OCI-LY3 (cell line): Measurements from ENCODE around the gene CXCL6.

ENCODE experiments used
- H2AFZ ChIP-seq: fragments of 200-600, 300-600 bp; shearing (Covaris generic); 2 replicates; pipeline ENCODE4 v1.6.0; 2014; ENCODE audit warnings: antibody characterized with exemption, low read depth, low read length
- H3K27ac ChIP-seq: fragments of 200-600, 300-600 bp; sonication (generic); 2 replicates; pipeline ENCODE4 v1.5.1; 2014; ENCODE audit warnings: mild to moderate bottlenecking, low read length, moderate library complexity, mixed read lengths
- H3K27me3 ChIP-seq: fragments of 200-600, 300-600 bp; sonication (generic); 2 replicates; pipeline ENCODE4 v1.6.1; 2014; ENCODE audit warnings: low read depth, low read length, mixed read lengths
- H3K36me3 ChIP-seq: fragments of 200-600, 300-600 bp; sonication (generic); replicated peaks from 2 replicates; pipeline ENCODE3; 2014; ENCODE audit warnings: low read depth, low read length, mixed read lengths
- H3K4me1 ChIP-seq: fragments of 300-600, 200-600 bp; sonication (generic); 2 replicates; pipeline ENCODE4 v1.6.1; 2014; ENCODE audit warnings: low read length, mixed read lengths
- H3K4me2 ChIP-seq: fragments of 200-600, 300-600 bp; sonication (generic); 2 replicates; pipeline ENCODE4 v1.6.1; 2014; ENCODE audit warnings: low read length, mixed read lengths
- H3K4me3 ChIP-seq: fragments of 300-600, 200-600 bp; sonication (generic); 2 replicates; pipeline ENCODE4 v1.5.1; 2014; ENCODE audit warnings: antibody characterized with exemption, mild to moderate bottlenecking, low read length, moderate library complexity
- H3K79me2 ChIP-seq: fragments of 300-600, 200-600 bp; shearing (Covaris generic); 2 replicates; pipeline ENCODE4 v1.6.1; 2014; ENCODE audit warnings: mild to moderate bottlenecking, low read length, mixed read lengths
- H3K9ac ChIP-seq: fragments of 300-600, 200-600 bp; shearing (Covaris generic); 2 replicates; pipeline ENCODE4 v1.6.0; 2014; ENCODE audit warnings: mild to moderate bottlenecking, low read length, moderate library complexity
- H3K9me3 ChIP-seq: fragments of 200-600, 300-600 bp; shearing (Covaris generic); 2 replicates; pipeline ENCODE4 v1.6.1; 2014; ENCODE audit warnings: low read length, mixed read lengths; ENCODE audit not compliant: insufficient read depth
- H4K20me1 ChIP-seq: fragments of 200-600, 300-600 bp; sonication (generic); 2 replicates; pipeline ENCODE4 v1.6.1; 2016; ENCODE audit warnings: low read length, mixed read lengths; ENCODE audit not compliant: insufficient read depth
- EZH2phosphoT487 ChIP-seq: fragments of 200-600 bp; shearing (Covaris generic); IDR thresholded peaks from 2 replicates; pipeline ENCODE4 v1.6.1; 2018; ENCODE audit warnings: antibody characterized with exemption, mixed run types, low read depth
- TF ChIP-seq, protein P1 (sequence below): fragments of 200-600, 300-600 bp; sonication (generic); IDR thresholded peaks from 2 replicates; pipeline ENCODE4 v1.5.1; 2014; ENCODE audit warnings: antibody characterized with exemption, low read length, low read depth

CXCL6 gene

DNA sequence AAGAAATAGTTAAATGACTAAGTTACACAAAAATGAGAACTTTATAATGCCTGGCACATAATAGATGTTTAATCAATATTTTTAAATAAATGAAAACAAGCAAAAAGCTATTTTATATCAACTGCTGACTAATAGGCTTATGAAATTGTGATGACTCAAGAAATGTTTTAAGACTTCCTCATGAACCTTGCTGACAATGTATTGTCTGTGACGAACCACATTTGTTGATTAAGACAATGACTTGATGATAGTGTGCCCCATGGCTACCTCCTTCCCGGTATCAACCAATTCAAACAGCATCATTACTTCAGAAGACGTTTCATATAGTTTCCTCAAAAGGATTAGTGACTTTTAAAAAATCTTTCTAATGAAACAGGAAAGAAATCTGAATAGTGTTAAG lies 7.9 kb downstream of the CXCL6 start:
- H3K27me3 ChIP-seq: no peaks in the 10 kb centered on the region
- no peaks in the 10 kb centered on the region for H3K4me1 ChIP-seq
- no peak overlapping the region for H3K4me3 ChIP-seq
- H2AFZ ChIP-seq: no peak overlapping the region
- no peaks in the 10 kb centered on the region for H3K79me2 ChIP-seq
- no peak overlapping the region for H3K27ac ChIP-seq
- TF ChIP-seq, protein P1, sequence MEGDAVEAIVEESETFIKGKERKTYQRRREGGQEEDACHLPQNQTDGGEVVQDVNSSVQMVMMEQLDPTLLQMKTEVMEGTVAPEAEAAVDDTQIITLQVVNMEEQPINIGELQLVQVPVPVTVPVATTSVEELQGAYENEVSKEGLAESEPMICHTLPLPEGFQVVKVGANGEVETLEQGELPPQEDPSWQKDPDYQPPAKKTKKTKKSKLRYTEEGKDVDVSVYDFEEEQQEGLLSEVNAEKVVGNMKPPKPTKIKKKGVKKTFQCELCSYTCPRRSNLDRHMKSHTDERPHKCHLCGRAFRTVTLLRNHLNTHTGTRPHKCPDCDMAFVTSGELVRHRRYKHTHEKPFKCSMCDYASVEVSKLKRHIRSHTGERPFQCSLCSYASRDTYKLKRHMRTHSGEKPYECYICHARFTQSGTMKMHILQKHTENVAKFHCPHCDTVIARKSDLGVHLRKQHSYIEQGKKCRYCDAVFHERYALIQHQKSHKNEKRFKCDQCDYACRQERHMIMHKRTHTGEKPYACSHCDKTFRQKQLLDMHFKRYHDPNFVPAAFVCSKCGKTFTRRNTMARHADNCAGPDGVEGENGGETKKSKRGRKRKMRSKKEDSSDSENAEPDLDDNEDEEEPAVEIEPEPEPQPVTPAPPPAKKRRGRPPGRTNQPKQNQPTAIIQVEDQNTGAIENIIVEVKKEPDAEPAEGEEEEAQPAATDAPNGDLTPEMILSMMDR: no peak
- TF ChIP-seq EZH2phosphoT487: no peak
- H4K20me1 ChIP-seq: no peaks in the 10 kb centered on the region
- H3K4me2 ChIP-seq: no peak overlapping the region
- H3K9me3 ChIP-seq: no peaks in the 10 kb centered on the region
- no peak overlapping the region for H3K9ac ChIP-seq
- no peaks in the 10 kb centered on the region for H3K36me3 ChIP-seq

DNA sequence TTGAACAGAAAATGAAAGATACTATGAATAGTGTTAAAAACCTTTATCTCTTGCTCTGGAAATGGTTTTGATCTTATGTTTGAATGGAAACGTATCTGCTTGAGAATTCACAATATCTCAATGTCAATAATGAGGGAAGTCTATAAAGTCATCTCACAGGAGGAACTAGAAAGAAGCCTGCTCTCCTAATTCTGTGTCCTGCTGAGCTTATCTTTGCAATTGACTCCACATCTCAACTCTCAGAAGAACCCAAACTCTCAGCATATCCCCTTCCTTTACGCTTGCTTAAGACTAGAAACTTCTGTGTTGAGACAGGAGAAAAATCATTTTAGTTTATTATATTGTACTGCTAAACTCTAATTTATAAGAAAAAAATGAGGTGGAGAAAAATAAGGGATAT lies 8.3 kb downstream of the CXCL6 start:
- Histone ChIP-seq H3K27me3 (no peaks in the 10 kb centered on the region), H3K36me3 (no peaks in the 10 kb centered on the region), H3K4me2 (no peak overlapping the region)

DNA sequence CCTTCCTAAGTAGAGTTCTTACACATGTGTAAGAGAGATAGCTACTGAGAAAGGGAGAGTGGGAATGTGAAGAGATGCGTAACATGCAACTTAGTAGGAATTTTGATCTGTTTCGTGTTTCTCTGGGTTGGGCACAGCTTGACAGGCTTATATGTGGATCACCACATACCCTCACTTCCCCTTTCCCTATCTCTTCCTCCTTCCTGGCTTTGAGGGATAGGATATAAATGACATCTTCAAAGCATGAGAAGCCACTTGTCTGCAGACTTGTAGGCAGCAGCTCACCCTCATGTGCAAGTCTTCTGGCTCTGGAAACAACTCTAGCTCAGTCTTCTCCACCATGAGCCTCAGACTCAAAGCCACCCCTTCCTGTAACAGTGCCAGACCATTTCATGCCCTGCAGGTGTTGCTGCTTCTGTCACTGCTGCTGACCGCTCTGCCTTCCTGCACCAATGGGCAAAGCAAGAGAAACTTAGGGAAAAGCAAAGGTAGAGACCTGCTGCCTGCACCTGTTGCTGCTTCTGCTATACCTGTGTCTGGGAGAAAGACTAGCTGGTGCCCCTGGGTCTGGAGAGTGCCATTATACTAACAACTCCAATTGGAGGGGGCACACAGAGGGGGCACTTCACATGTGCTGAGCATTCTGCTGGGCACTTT lies 11.2 kb downstream of the CXCL6 start:
- Histone ChIP-seq H3K79me2 (no peaks in the 10 kb centered on the region), H3K36me3 (no peaks in the 10 kb centered on the region), H3K9ac (no peak overlapping the region), H3K4me3 (no peak overlapping the region), H3K4me1 (no peaks in the 10 kb centered on the region), H3K27ac (no peak overlapping the region), H3K4me2 (no peak overlapping the region), H2AFZ (no peak overlapping the region), H4K20me1 (no peaks in the 10 kb centered on the region), H3K27me3 (no peaks in the 10 kb centered on the region), H3K9me3 (no peaks in the 10 kb centered on the region)
- TF ChIP-seq, protein P1: no peak
- TF ChIP-seq EZH2phosphoT487: no peak

More for the DNA sequence above, 8.3 kb downstream of the CXCL6 start:
- no peak for TF ChIP-seq EZH2phosphoT487
- TF ChIP-seq, protein P1: no peak
- H3K79me2 ChIP-seq: no peaks in the 10 kb centered on the region
- no peaks in the 10 kb centered on the region for H4K20me1 ChIP-seq
- H3K27ac ChIP-seq: no peak overlapping the region
- H3K4me1 ChIP-seq: no peaks in the 10 kb centered on the region
- no peak overlapping the region for H3K4me3 ChIP-seq
- no peak overlapping the region for H2AFZ ChIP-seq
- H3K9ac ChIP-seq: no peak overlapping the region
- no peaks in the 10 kb centered on the region for H3K9me3 ChIP-seq

DNA sequence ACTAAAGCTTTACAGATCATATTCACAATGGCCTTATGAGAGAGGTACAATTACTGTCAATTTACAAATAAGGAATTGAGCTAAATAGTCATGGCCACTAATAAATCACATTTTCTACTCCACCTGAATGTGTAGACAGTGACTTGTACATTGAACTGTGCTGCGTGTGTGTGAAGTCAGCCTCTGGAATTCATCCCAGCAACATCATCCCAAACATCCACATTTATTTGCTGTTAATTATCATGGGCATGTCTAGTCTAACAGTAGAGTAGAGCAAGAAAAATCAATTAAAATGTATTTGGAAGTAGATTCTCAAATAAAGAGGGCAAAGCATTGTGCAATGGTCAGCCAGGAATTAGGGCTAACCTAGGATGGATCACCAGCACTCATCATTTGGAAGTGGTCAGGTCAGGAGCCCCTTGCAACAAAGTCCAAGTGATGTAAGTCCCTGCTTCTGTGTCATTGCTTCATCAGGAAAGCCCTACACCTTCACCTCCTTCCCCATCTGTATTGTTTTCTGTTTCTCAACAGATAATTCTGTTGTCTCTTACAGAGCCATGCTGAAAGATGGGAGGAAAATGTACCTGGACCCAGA lies 11.8 kb downstream of the CXCL6 start:
- no peak overlapping the region for H3K9ac ChIP-seq

More for the DNA sequence above, 11.8 kb downstream of the CXCL6 start:
- Histone ChIP-seq H3K27me3 (no peaks in the 10 kb centered on the region), H3K4me3 (no peak overlapping the region), H3K9me3 (no peaks in the 10 kb centered on the region), H3K27ac (no peak overlapping the region), H4K20me1 (no peaks in the 10 kb centered on the region), H3K36me3 (no peaks in the 10 kb centered on the region), H2AFZ (no peak overlapping the region), H3K4me2 (no peak overlapping the region), H3K79me2 (no peaks in the 10 kb centered on the region), H3K4me1 (no peaks in the 10 kb centered on the region)
- no peak for TF ChIP-seq EZH2phosphoT487
- TF ChIP-seq, protein P1: no peak
